HepG2 (cell line): Measurements from ENCODE around the gene SMIM41. TPM values are rescaled to one million over a fixed set of nuclear protein-coding genes. Genes with fewer than 3 reads are reported as not detected.
A peak's percentile ranks its signal among the peaks of the same experiment; 100 is the strongest.

Experiments
- AKAP8 ChIP-seq: sonication (generic); formaldehyde crosslinking; IDR thresholded peaks from 2 replicates; pipeline ENCODE4 v1.5.1; 2020; ENCODE audit warnings: mild to moderate bottlenecking, missing genetic modification reagents
- CHD4 ChIP-seq: fragments of 200-600 bp; sonication (generic); IDR thresholded peaks from 2 replicates; pipeline ENCODE4 v1.7.0; 2017; ENCODE audit warnings: mild to moderate bottlenecking, low read length, borderline replicate concordance
- EEA1 ChIP-seq: sonication (generic); formaldehyde crosslinking; IDR thresholded peaks from 2 replicates; pipeline ENCODE4 v1.5.1; 2020; ENCODE audit warnings: mild to moderate bottlenecking, missing genetic modification reagents, borderline replicate concordance
- HINFP ChIP-seq: sonication (generic); formaldehyde crosslinking; IDR thresholded peaks from 2 replicates; pipeline ENCODE4 v1.4.0; 2020; ENCODE audit warnings: low read depth, mild to moderate bottlenecking, missing genetic modification reagents
- KDM5B ChIP-seq: sonication (generic); formaldehyde crosslinking; IDR thresholded peaks from 2 replicates; pipeline ENCODE4 v1.4.0; 2020; ENCODE audit warnings: missing genetic modification reagents, mild to moderate bottlenecking, borderline replicate concordance
- MAFG ChIP-seq: sonication (generic); formaldehyde crosslinking; IDR thresholded peaks from 2 replicates; pipeline ENCODE4 v1.5.1; 2020; ENCODE audit warnings: mild to moderate bottlenecking, missing genetic modification reagents
- MED1 ChIP-seq: sonication (generic); formaldehyde crosslinking; IDR thresholded peaks from 2 replicates; pipeline ENCODE4 v1.4.0; 2020; ENCODE audit warnings: missing genetic modification reagents
- MIXL1 ChIP-seq: IDR thresholded peaks from 2 replicates; pipeline ENCODE4 v1.6.1; 2016
- PHB2 ChIP-seq: fragments of 450-650 bp; IDR thresholded peaks from 2 replicates; pipeline ENCODE4 v1.6.1; 2018; ENCODE audit not compliant: partially characterized antibody
- RNF219 ChIP-seq: sonication (generic); formaldehyde crosslinking; IDR thresholded peaks from 2 replicates; pipeline ENCODE4 v1.5.0; 2020; ENCODE audit warnings: mild to moderate bottlenecking, missing genetic modification reagents
- SKI ChIP-seq: fragments of 450-650 bp; IDR thresholded peaks from one replicate; pipeline ENCODE4 v1.6.1; 2018; ENCODE audit warnings: mild to moderate bottlenecking; ENCODE audit not compliant: partially characterized antibody
- SP4 ChIP-seq: sonication (generic); formaldehyde crosslinking; IDR thresholded peaks from 2 replicates; pipeline ENCODE4 v1.8.1; 2023; ENCODE audit warnings: mild to moderate bottlenecking, missing genetic modification reagents
- TBX3 ChIP-seq: fragments of 450-650 bp; IDR thresholded peaks from 2 replicates; pipeline ENCODE4 v1.6.1; 2017; ENCODE audit warnings: antibody characterized with exemption, mild to moderate bottlenecking, inconsistent platforms, borderline replicate concordance
- TCF7 ChIP-seq: sonication (generic); IDR thresholded peaks from 2 replicates; pipeline ENCODE4 v1.6.1; 2016; ENCODE audit warnings: antibody characterized with exemption, low read depth
- TSC22D2 ChIP-seq: sonication (generic); formaldehyde crosslinking; IDR thresholded peaks from 2 replicates; pipeline ENCODE4 v1.5.1; 2020; ENCODE audit warnings: missing genetic modification reagents, mild to moderate bottlenecking, borderline replicate concordance
- YEATS4 ChIP-seq: sonication (generic); formaldehyde crosslinking; IDR thresholded peaks from 2 replicates; pipeline ENCODE4 v1.4.0; 2020; ENCODE audit warnings: missing genetic modification reagents, borderline replicate concordance
- ZBTB43 ChIP-seq: sonication (generic); formaldehyde crosslinking; conservative IDR thresholded peaks from 2 replicates; pipeline ENCODE4 v1.4.0; 2020; ENCODE audit warnings: missing genetic modification reagents
- ZNF234 ChIP-seq: sonication (generic); formaldehyde crosslinking; conservative IDR thresholded peaks from 2 replicates; pipeline ENCODE4 v1.5.1; 2020; ENCODE audit warnings: mild to moderate bottlenecking, missing genetic modification reagents
- ZNF501 ChIP-seq: sonication (generic); formaldehyde crosslinking; IDR thresholded peaks from 2 replicates; pipeline ENCODE4 v1.5.1; 2020; ENCODE audit warnings: mild to moderate bottlenecking, moderate library complexity, missing genetic modification reagents
- ZNF589 ChIP-seq: sonication (generic); formaldehyde crosslinking; conservative IDR thresholded peaks from 2 replicates; pipeline ENCODE4 v1.8.0; 2022; ENCODE audit warnings: mild to moderate bottlenecking, moderate library complexity, missing genetic modification reagents
- ZNF841 ChIP-seq: sonication (generic); formaldehyde crosslinking; IDR thresholded peaks from 2 replicates; pipeline ENCODE4 v1.8.1; 2023; ENCODE audit warnings: missing genetic modification reagents, borderline replicate concordance
- polyA plus RNA-seq, 8 experiments: library from polyadenylated mRNA; depleted of rRNA in 3 of 8; stranded (reverse) in 7 of 8; unstranded in 1 of 8; fragments of >200 nt; fragmentation: Illumina TruSeq in 4 of 8; extraction: Trizol in 4 of 8; gene quantifications; 2 replicates each; pipeline versions ENCODE4 v1.2.1 to v1.2.3, GENCODE V29; 2011 to 2016; ENCODE audit warnings: low read depth in 4 of 8, missing spikeins in 1 of 8, mixed read lengths in 1 of 8; ENCODE audit not compliant: insufficient read depth in 1 of 8
- total RNA-seq, 5 experiments: library from RNA; depleted of rRNA; stranded (reverse); fragments of >200 nt; fragmentation: Illumina TruSeq; extraction: Trizol; gene quantifications; 2 replicates each; pipeline ENCODE4 v1.2.3, GENCODE V29; 2016; ENCODE audit warnings: low read depth in 1 of 5
- TF ChIP-seq, protein P1 (sequence below): sonication (generic); formaldehyde crosslinking; IDR thresholded peaks from 2 replicates; pipeline ENCODE4 v1.4.0; 2020; ENCODE audit warnings: missing genetic modification reagents
- TF ChIP-seq, protein P2 (sequence below): sonication (generic); formaldehyde crosslinking; IDR thresholded peaks from 2 replicates; pipeline ENCODE4 v1.9.0; 2021; ENCODE audit warnings: missing genetic modification reagents, mild to moderate bottlenecking, borderline replicate concordance

Gene SMIM41
- total and polyA plus RNA-seq, 2 of the 13 experiments (the other 11 are each of a cell fraction or from before 2014, with no cell fraction given), result not detected

DNA sequence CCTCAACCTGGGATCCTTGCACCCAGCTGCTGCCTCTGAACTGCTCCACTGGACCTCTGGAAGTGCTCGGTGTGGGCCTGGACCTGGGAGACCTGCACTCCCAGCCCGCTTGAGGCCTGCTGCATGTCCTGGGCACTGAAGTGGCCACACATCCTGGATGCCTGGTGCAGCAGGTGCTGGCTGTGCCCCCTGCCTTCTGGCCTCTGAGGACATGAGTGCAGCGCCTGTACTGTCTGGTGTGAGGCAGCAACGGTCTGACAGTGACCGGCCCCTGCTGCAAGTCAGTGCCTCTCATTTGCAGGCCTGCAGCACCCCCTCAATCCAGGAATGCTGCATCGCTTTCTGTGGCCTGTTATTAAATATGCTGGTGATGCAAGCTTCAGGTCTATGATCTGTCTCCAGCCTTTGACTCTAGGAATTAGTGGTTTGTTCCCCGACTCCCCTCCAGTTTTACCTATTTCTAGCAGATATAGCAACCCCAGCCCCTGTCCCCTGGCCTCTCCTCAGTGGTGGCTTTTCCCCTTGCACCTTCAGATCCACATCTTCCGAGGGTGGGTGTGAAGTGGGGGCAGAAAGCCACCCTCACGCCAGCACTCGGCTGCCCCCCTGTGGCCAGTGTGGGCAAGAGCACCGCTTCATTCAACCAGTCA, 3.6 kb downstream of the SMIM41 start (continued):
- TF ChIP-seq, protein P1, sequence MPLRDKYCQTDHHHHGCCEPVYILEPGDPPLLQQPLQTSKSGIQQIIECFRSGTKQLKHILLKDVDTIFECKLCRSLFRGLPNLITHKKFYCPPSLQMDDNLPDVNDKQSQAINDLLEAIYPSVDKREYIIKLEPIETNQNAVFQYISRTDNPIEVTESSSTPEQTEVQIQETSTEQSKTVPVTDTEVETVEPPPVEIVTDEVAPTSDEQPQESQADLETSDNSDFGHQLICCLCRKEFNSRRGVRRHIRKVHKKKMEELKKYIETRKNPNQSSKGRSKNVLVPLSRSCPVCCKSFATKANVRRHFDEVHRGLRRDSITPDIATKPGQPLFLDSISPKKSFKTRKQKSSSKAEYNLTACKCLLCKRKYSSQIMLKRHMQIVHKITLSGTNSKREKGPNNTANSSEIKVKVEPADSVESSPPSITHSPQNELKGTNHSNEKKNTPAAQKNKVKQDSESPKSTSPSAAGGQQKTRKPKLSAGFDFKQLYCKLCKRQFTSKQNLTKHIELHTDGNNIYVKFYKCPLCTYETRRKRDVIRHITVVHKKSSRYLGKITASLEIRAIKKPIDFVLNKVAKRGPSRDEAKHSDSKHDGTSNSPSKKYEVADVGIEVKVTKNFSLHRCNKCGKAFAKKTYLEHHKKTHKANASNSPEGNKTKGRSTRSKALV (CRISPR knock-in tag), result no peak
- TF ChIP-seq SKI (no peak), MAFG (no peak), HINFP (CRISPR knock-in tag) (peak; percentile 66; the same call in 1 of the 2 replicates), CHD4 (no peak), AKAP8 (CRISPR knock-in tag) (no peak), ZNF589 (CRISPR knock-in tag) (no peak), EEA1 (CRISPR knock-in tag) (no peak), RNF219 (CRISPR knock-in tag) (no peak), ZNF841 (CRISPR knock-in tag) (no peak), ZNF501 (CRISPR knock-in tag) (peak; percentile 53; the same call in 1 of the 2 replicates), ZNF234 (no peak), KDM5B (CRISPR knock-in tag) (peak; percentile 59; the same call in 1 of the 2 replicates), TCF7 (no peak), SP4 (CRISPR knock-in tag) (peak; percentile 53; the same call in 1 of the 2 replicates), YEATS4 (CRISPR knock-in tag) (no peak), ZBTB43 (no peak), TSC22D2 (CRISPR knock-in tag) (no peak), MED1 (CRISPR knock-in tag) (peak; percentile 13; the same call in 1 of the 2 replicates), MIXL1 (no peak; the same call in 1 of the 2 replicates), PHB2 (no peak), TBX3 (no peak)
- TF ChIP-seq, protein P2, sequence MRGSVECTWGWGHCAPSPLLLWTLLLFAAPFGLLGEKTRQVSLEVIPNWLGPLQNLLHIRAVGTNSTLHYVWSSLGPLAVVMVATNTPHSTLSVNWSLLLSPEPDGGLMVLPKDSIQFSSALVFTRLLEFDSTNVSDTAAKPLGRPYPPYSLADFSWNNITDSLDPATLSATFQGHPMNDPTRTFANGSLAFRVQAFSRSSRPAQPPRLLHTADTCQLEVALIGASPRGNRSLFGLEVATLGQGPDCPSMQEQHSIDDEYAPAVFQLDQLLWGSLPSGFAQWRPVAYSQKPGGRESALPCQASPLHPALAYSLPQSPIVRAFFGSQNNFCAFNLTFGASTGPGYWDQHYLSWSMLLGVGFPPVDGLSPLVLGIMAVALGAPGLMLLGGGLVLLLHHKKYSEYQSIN, result no peak
